ENCODE measurements around the gene IDE. TPM values are rescaled to one million over a fixed set of nuclear protein-coding genes. Genes with fewer than 3 reads are reported as not detected.

IDE gene
- total and polyA plus RNA-seq, 2 donors (not counting 3 experiments of a cell fraction or from before 2014, with no cell fraction given) = 10.7 to 52.6 TPM

- BruUV-seq (replicated peaks) = no TSS peak
- dilution Hi-C loops (cut with MboI; ENCODE audit: extremely low pct_ligation_motif_present, low sequenced_read_pairs) = no loop called here
These were observed 81.1 kb downstream of the IDE start for GRCh38 chr10:92492748-92493240.

GRCh38 chr10:92490387-92490786 is 83.5 kb downstream of the IDE start:
- Histone ChIP-seq H3K36me3 (ENCODE audit: control insufficient read depth in 2 of 2, extremely low read depth in 1 of 2, insufficient read depth in 2 of 2, low read length in 2 of 2) (peaks cover 6 to 15% of the 10 kb centered on the region in 2 experiments), H3K9me3 (replicated peaks; ENCODE audit: control insufficient read depth, insufficient read depth, low read length) (no peaks in the 10 kb centered on the region), H3K9me1 (replicated peaks; ENCODE audit: control insufficient read depth, extremely low read depth, insufficient read depth, low read length) (no peaks in the 10 kb centered on the region), H3K79me2 (ENCODE audit: control insufficient read depth, insufficient read depth, low read length) (no peaks in the 10 kb centered on the region), H3K4me2 (ENCODE audit: insufficient read depth, low read length) (no peak overlapping the region), H2AFZ (ENCODE audit: low read depth, low read length) (no peak overlapping the region), H4K20me1 (replicated peaks; ENCODE audit: control insufficient read depth, extremely low read depth, insufficient read depth, low read length) (no peaks in the 10 kb centered on the region), H3K4me1 (ENCODE audit: control insufficient read depth, extremely low read depth, insufficient read depth, low read length) (no peaks in the 10 kb centered on the region), H3K9ac (replicated peaks; ENCODE audit: extremely low read depth, insufficient read depth, low read length) (no peak overlapping the region), H3K27ac (ENCODE audit: insufficient read depth, low read depth, low read length) (no peak overlapping the region), H3K27me3 (ENCODE audit: control insufficient read depth in 2 of 2, insufficient read depth in 2 of 2, low read length in 2 of 2) (no peaks in the 10 kb centered on the region), H3K4me3 (replicated peaks in 1 of 3; ENCODE audit: insufficient read depth in 1 of 3, low read depth in 1 of 3, low read length in 3 of 3) (no peak overlapping the region)
- dilution Hi-C loops (cut with MboI; ENCODE audit: extremely low pct_ligation_motif_present, low sequenced_read_pairs) = no loop called here
- ChIA-PET POLR2A (no interaction called here), CTCF (interaction anchor here (1.5 kb wide), 1 partner anchor 27 kb away, joined by 4 read pairs; no protein-coding TSS in a partner anchor)
- FAIRE-seq (no peak), DNase-seq (ENCODE audit: low read depth, low spot score) (no peak)
- intact Hi-C loops (cut with micrococcal nuclease) = no loop called here
- no TSS peak for BruUV-seq (replicated peaks)
- TF ChIP-seq FOS (IDR thresholded peaks at IDR 0.05; ENCODE audit: borderline replicate concordance, insufficient read depth, low read length) (no peak), MAX (IDR thresholded peaks at IDR 0.05; ENCODE audit: insufficient read depth, insufficient read length) (no peak), CTCF (IDR thresholded peaks at IDR 0.05; ENCODE audit: extremely low read depth in 1 of 2, insufficient read depth in 1 of 2, low read depth in 1 of 2, low read length in 2 of 2) (no peak), EZH2 (IDR thresholded peaks at IDR 0.05; ENCODE audit: borderline replicate concordance, low read depth, low read length, severe bottlenecking) (no peak), GATA2 (IDR thresholded peaks at IDR 0.05; ENCODE audit: insufficient read depth, insufficient read length, low read depth, low read length) (no peak), POLR2A (IDR thresholded peaks at IDR 0.05; ENCODE audit: low read depth, low read length) (no peak), JUN (IDR thresholded peaks at IDR 0.05; ENCODE audit: borderline replicate concordance, insufficient read depth, insufficient read length, low read depth) (no peak), MYC (IDR thresholded peaks at IDR 0.05; ENCODE audit: low read depth, low read length) (no peak), POLR2AphosphoS5 (IDR thresholded peaks at IDR 0.05; ENCODE audit: insufficient read depth, low read depth, low read length) (no peak)

More at GRCh38 chr10:92492748-92493240, 81.1 kb downstream of the IDE start:
- no peak overlapping the region for H3K9ac ChIP-seq (replicated peaks; ENCODE audit: extremely low read depth, insufficient read depth, low read length)
- no peaks in the 10 kb centered on the region for H3K27me3 ChIP-seq (ENCODE audit: control insufficient read depth in 2 of 2, insufficient read depth in 2 of 2, low read length in 2 of 2)
- no peak overlapping the region for H3K27ac ChIP-seq (ENCODE audit: insufficient read depth, low read depth, low read length)
- H3K36me3 ChIP-seq (ENCODE audit: control insufficient read depth in 2 of 2, extremely low read depth in 1 of 2, insufficient read depth in 2 of 2, low read length in 2 of 2) = peaks cover 6 to 10% of the 10 kb centered on the region in 2 experiments
- DNase-seq (ENCODE audit: low read depth, low spot score) = no peak
- H3K9me1 ChIP-seq (replicated peaks; ENCODE audit: control insufficient read depth, extremely low read depth, insufficient read depth, low read length) = no peaks in the 10 kb centered on the region
- H2AFZ ChIP-seq (ENCODE audit: low read depth, low read length) = no peak overlapping the region
- no peaks in the 10 kb centered on the region for H4K20me1 ChIP-seq (replicated peaks; ENCODE audit: control insufficient read depth, extremely low read depth, insufficient read depth, low read length)
- intact Hi-C loops (cut with micrococcal nuclease) = no loop called here
- H3K4me1 ChIP-seq (ENCODE audit: control insufficient read depth, extremely low read depth, insufficient read depth, low read length) = no peaks in the 10 kb centered on the region
- no peak overlapping the region for H3K4me3 ChIP-seq (replicated peaks in 1 of 3; ENCODE audit: insufficient read depth in 1 of 3, low read depth in 1 of 3, low read length in 3 of 3)
- H3K79me2 ChIP-seq (ENCODE audit: control insufficient read depth, insufficient read depth, low read length) = no peaks in the 10 kb centered on the region
- TF ChIP-seq JUN (IDR thresholded peaks at IDR 0.05; ENCODE audit: borderline replicate concordance, insufficient read depth, insufficient read length, low read depth) (peak; percentile 11), MAX (IDR thresholded peaks at IDR 0.05; ENCODE audit: insufficient read depth, insufficient read length) (no peak)
- peak; percentile 74 for FAIRE-seq
- H3K4me2 ChIP-seq (ENCODE audit: insufficient read depth, low read length) = no peak overlapping the region
- H3K9me3 ChIP-seq (replicated peaks; ENCODE audit: control insufficient read depth, insufficient read depth, low read length) = no peaks in the 10 kb centered on the region
- CTCF ChIA-PET = interaction anchor here (1.0 to 1.2 kb wide), 2 partner anchors 12 to 24 kb away, joined by 3 to 4 read pairs; no protein-coding TSS in a partner anchor
- POLR2A ChIA-PET = interaction anchor here (0.7 kb wide), 1 partner anchor 24 kb away, joined by 3 read pairs; no protein-coding TSS in a partner anchor
